HG02763 (cell line): ENCODE measurements around the gene BRINP1.
"Not testable (repeated sequence)": the region's sequence is repeated elsewhere in the genome, so short reads cannot be mapped to it uniquely, and the experiment has no call there.

Source experiments
- ATAC-seq: cut with Tn5 transposase; IDR thresholded peaks from one replicate; pipeline ENCODE4 v1.9.1; 2021; ENCODE audit warnings: mild to moderate bottlenecking, moderate library complexity; ENCODE audit not compliant: unreplicated experiment

Gene BRINP1

GRCh38 chr9:119215651-119216050, 153.6 kb downstream of the BRINP1 start:
- no peak for ATAC-seq

GRCh38 chr9:119213471-119213870, 155.8 kb downstream of the BRINP1 start:
- ATAC-seq: no peak

- no peak for ATAC-seq
These were observed 171.2 kb downstream of the BRINP1 start for GRCh38 chr9:119197893-119198607.

GRCh38 chr9:119195521-119195920, 173.7 kb downstream of the BRINP1 start:
- ATAC-seq: no peak

- no peak for ATAC-seq
These were observed 183.9 kb downstream of the BRINP1 start for GRCh38 chr9:119185298-119185697.

- no peak for ATAC-seq
These were observed 184.8 kb downstream of the BRINP1 start for GRCh38 chr9:119184265-119184936.

GRCh38 chr9:119181561-119181960, 187.7 kb downstream of the BRINP1 start:
- no peak for ATAC-seq

GRCh38 chr9:119180897-119181296, 188.3 kb downstream of the BRINP1 start:
- ATAC-seq: no peak

- ATAC-seq: no peak
These were observed 189.5 kb downstream of the BRINP1 start for GRCh38 chr9:119179701-119180100.

GRCh38 chr9:119177196-119177595, 192.0 kb downstream of the BRINP1 start:
- no peak for ATAC-seq

GRCh38 chr9:119175581-119175980, 193.7 kb downstream of the BRINP1 start:
- no peak for ATAC-seq

GRCh38 chr9:119169222-119169621, 200.0 kb downstream of the BRINP1 start:
- ATAC-seq: not testable (repeated sequence)

- ATAC-seq: no peak
These were observed 201.4 kb downstream of the BRINP1 start for GRCh38 chr9:119167876-119168275.

- ATAC-seq: no peak
These were observed 202.0 kb downstream of the BRINP1 start for GRCh38 chr9:119167267-119167666.

GRCh38 chr9:119166096-119166495, 203.1 kb downstream of the BRINP1 start:
- ATAC-seq: no peak

GRCh38 chr9:119165131-119165530, 204.1 kb downstream of the BRINP1 start:
- ATAC-seq: no peak

- ATAC-seq: no peak
These were observed 204.5 kb downstream of the BRINP1 start for GRCh38 chr9:119164716-119165115.

- ATAC-seq: no peak
These were observed 208.7 kb downstream of the BRINP1 start for GRCh38 chr9:119160551-119160950.

GRCh38 chr9:119159386-119159785, 209.8 kb downstream of the BRINP1 start:
- ATAC-seq: no peak

- ATAC-seq: no peak
These were observed 212.0 kb downstream of the BRINP1 start for GRCh38 chr9:119157196-119157595.

- ATAC-seq: no peak
These were observed 212.9 kb downstream of the BRINP1 start for GRCh38 chr9:119156354-119156753.

GRCh38 chr9:119154527-119154926, 214.7 kb downstream of the BRINP1 start:
- no peak for ATAC-seq

- ATAC-seq: no peak
These were observed 215.8 kb downstream of the BRINP1 start for GRCh38 chr9:119153402-119153801.
